Astrocyte (in vitro differentiated cells and primary cell): Measurements from ENCODE around the gene ZNF443.
"Not testable (repeated sequence)": the region's sequence is repeated elsewhere in the genome, so short reads cannot be mapped to it uniquely, and the experiment has no call there.

ENCODE experiments used
- CTCF ChIP-seq: IDR thresholded peaks from 2 replicates; pipeline ENCODE4 v1.5.1; 2011; ENCODE audit warnings: low read depth, mild to moderate bottlenecking, inconsistent platforms, low read length, moderate library complexity; ENCODE audit not compliant: insufficient read depth
- EZH2 ChIP-seq: IDR thresholded peaks from 2 replicates; pipeline ENCODE4 v1.6.1; 2012; ENCODE audit warnings: mild to moderate bottlenecking, low read length, inconsistent platforms; ENCODE audit not compliant: insufficient read depth

GRCh38 chr19:12386365-12386764, 54.5 kb downstream of the ZNF443 start:
- not testable (repeated sequence) for TF ChIP-seq CTCF, EZH2
